GM21723 (cell line): Measurements from ENCODE around the gene ADARB2.

Experiments
- ATAC-seq: cut with Tn5 transposase; IDR thresholded peaks from one replicate; pipeline ENCODE4 v1.9.1; 2021; ENCODE audit warnings: mild to moderate bottlenecking, moderate library complexity; ENCODE audit not compliant: unreplicated experiment

The ADARB2 gene

DNA sequence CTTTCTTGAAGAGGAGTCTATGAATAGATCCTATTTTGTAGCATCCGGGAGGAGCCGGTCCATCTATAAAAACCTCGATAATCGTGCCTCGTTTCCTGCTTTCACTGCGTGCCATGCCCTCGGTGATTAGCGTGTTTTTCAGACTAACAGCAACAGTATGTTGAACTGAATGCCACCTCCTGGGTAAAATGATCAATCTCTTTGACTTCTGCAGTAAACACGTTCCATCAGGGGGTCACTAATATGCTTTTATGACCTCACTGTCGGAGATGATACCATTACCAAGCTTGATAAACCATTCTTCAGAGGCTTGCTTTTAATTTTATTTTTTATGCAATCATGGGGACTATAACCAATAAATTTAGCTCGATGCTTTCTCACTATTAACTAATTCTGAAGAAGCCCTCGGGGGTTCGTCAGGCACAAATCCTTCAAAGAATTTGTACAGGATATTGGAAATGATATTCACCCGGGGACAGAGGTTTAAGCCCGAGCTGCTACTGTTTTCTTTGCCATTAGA, 228.3 kb downstream of the ADARB2 start:
- no peak for ATAC-seq

DNA sequence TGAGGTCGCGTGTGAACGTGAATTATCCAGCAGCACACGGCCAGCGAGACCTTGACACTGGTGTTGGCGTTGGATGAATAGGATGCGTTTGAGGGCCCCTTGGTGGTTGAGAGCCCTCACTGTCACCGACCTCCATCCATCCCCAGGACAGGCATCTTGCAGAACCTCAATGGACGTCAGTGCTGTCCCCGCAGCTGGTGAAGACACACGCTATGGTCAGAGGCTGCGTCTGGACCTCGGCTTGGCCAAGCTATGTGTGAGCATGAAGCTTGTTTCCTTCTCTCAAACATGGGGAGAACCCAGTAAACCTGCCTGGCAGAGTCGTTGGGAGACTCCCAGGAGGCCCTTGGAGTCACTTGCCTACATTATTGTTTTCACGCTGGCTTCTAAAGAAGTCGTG, 229.2 kb downstream of the ADARB2 start:
- ATAC-seq, result no peak

DNA sequence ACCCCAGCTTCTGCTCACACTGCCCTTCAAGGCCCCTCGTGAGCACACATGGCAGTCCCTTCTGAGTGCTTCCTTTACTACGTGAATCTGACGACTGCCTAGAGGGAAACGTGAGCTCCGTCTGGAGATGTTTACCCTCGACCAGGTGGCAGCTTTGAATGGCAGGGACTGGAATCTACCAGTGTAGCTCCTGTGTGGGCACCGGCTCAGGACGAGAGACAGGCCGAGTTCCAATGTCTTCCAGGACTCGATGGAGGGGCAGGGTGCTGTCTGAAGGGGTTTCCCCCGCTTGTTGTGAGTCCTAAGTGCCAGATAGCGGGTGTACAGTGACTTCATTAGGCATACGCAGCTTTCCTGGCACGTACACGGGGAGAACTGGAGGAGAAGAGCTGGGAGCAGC, 229.9 kb downstream of the ADARB2 start:
- no peak for ATAC-seq

DNA sequence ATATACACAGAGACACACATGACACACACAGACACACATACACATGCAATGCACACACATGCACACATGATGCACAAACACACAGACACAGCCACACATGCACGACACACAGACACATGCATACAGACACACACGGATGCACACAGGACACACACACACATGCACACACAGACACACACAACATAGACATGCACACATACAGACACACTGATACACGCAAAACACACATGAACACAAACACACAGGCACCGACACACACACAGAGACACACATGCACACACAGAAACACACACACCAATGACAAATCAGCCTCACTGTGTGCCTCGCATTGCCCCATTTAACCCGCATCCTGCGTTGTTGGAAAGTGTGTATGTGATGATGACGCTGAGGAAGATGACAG, 232.4 kb downstream of the ADARB2 start:
- ATAC-seq, result no peak

DNA sequence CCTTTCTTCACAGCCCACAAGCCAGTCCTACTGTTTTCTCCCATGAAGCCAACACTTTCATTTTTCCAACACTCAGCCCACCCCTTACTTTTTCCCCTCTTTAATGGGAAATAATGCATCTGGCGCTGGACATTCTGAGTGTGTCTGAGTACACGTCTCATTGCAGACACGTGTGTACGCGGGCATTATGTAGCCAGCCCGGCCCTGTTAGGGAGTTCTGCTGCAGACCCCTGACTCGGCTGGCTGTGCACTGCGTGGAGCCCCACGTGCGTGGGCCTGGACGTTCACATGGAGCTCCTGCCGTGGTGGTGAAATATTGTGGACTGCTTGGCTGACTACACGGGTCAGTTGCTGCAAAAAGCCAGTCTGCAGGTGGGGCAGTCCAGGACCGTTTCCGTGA, 233.0 kb downstream of the ADARB2 start:
- no peak for ATAC-seq

DNA sequence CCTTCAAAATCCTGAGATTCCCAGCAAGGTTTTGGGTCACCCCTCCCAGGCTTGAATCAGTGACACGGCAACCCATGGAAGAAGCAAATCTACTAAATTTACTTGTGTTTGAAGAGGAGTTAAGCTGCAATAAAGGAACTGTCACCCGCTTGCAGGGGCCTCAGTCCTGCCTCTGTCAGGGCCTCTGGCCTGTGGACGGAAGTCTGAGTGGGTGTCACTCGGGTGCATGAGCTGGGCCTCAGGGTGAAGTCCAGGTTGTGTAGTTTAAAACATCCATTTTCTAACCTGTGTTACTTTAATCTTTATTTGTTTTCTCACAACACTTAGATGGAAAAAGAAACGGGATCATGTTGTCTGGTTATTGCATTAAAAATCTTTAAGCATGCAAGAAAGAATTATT, 234.9 kb downstream of the ADARB2 start:
- ATAC-seq, result no peak

DNA sequence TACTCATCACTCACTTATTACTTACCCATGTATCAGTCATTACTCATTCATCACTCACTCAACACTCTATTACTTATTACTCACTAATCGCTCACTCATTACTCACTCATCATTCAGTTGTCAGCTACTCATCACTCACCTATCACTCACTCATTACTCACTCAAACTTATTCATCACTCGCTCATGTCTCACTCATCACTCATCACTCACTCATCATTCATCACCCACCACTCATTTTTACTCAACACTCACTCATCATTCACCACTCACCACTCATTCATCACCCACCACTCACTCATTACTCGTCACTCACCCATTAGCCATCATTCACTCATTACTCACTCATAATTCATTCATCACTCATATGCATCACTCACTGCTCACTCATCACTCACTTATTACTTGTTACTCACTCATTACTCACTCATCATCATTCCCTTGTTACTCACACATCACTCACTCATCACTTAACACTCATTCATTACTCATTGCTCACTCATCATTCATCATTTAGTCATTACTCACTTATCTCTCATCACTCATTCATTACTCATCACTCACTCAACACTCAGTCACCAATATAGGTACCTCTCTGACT, 237.9 kb downstream of the ADARB2 start:
- no peak for ATAC-seq

DNA sequence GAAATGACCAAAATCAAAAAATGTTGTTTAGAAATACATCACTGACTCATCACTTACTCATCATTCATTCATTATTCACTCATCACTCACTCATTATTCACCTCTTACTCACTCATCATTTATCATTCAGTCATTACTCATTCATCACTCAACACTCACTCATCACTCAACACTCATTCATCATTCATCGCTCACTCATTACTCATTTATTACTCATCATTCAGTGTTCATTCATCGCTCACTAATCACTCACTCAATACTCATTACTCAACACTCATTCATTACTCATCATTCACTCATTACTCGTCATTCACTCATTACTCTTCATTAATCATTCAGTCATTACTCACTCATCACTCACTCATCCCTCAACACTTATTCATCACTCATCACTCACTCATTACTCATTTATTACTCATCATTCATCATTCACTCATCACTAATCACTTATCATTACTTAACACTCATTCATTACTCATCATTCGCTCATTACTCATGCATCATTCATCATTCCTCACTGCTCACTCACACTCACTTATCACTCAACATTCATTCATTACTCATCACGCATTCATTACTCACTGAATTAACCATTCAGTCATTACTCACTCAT, 238.5 kb downstream of the ADARB2 start:
- no peak for ATAC-seq

DNA sequence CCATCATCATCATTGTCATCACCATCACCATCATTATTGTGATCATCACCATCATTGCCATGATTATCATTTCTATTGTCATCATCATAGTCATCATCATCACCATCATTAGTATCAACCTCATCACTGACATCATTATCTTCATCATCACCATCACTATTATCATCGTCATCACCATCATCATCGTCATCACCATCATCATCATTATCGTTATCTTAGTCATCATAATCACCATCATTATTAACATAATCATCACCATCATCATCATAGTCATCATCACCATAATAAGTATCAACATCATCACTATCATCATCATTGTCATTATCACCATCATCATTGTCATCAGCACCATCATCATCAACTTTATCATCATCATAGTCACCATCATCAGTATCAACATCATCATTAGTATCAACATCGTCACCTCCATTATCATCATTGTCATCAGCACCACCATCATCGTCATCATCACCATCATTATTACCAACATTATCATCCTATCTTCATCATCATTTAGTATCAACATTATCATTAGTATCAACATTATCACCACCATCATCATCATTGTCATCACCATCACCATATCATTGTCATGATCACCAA, 241.3 kb downstream of the ADARB2 start:
- ATAC-seq, result no peak

DNA sequence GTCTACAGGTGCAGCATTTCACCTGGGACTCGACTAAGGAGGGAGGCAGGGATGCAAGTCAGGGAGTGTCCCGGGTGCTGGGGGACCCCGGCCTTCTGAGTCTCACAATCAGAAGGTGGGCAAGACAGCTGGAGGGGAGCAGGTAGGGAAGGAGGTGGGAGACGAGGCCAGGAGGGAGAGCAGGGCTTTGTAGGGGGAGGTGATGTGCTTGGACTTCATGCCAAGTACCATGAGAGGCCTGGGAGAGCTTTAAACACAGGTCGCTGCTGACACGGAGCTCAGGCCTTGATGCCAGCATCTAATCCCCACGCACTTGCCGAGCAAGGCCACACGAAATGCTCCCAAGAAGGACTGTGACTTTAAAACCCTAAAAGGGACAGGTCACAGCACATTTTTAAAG, 244.7 kb downstream of the ADARB2 start:
- ATAC-seq, result no peak

DNA sequence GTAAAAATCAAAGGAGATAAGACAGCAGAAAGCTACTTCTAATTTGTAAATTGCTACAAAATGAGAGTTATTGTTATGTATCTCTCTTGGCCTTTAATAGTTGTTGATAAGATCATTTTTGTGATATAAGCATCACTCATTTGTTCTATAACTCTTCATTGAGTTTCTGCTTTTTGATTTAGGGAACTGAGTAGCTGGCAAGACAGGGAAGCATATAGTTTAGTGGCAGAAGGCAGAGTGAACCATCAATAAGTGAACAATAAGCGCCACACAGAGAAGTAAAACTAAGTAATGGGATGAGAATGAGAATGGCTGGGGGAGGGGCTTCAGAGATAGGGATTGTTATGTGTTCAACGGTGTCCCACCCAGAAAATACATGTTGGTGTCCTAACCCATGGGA, 245.4 kb downstream of the ADARB2 start:
- no peak for ATAC-seq

DNA sequence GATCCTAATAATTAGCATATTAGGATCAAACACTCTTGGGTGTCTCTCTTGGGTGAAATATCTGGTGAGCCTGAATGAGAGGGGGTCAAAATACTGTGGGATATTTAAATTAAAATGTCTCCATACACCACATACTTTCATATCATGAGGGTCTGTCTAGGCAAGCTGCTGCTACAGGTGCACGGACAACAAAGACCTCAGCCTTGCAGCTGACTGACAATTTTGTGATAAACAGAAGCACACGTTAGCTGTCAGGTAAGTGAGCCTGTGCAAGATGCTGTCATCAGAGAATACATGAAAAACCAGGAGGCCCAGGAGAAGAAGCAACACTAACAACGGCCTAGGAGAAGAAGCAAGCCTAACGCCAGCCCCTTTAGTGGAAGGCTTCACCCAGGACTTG, 247.5 kb downstream of the ADARB2 start:
- no peak for ATAC-seq

DNA sequence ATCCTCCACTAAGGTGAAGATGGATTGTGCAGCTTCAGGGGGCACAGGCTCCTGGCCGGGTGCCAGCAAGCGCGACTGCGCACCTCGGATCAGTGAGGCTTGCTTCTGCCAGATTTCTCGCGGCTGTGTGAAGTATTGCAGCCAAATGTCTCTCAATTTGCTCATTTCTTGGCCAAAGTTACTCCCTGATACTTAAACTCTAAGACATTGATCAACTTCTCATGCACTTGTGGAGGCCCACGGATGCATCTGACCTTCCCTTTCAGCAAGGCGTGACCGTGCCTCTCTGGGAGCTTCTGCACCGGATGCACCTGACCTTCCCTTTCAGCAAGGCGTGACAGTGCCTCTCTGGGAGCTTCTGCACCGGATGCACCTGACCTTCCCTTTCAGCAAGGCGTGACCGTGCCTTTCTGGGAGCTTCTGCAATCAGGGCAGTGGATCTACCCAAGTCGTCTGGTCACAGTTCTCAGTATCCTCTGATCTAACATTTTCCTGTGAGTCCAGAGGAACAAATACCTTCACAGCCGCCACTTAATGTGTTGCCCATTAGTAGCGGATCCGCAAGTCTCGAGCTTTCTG, 248.3 kb downstream of the ADARB2 start:
- ATAC-seq, result peak; percentile 99

DNA sequence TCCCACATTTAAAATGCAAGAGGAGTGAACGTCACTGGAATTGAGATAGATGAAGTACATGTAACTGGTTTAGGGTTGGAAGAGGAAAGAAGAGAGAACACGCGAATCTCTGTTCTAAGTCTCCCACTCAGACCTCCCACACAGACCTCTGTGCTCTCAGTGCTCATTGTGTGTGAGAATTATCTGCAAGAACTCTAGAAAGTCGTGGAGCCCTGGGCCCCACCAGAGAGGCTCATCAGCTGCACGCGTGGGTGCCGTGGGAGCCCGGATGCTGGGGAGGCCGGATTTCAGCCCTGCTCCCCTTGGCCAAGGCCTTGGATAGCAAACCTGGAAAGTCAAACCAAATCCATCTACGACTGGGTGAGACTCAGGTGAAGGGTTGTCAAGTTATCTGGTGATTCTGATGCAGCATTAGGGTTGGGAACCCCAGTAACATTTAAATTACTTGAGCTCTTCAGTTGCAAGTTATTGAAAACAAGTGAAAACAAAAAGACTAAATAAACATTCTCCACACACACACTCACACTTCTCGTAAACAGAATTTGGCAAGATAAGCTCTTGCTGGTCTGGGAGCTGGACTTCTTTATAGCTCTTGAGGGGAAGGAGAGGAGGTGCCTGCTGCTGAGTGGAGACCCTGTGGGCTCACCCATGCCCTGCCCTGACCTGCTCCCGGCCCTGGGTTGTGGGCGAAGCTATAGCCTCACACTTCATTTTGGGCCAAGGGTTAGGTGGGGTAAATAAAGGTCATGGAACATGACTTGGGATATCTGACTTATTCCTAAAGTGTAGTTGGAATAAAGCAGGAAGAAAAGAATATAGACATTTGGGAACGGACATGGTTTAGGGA, 250.3 kb downstream of the ADARB2 start:
- no peak for ATAC-seq

DNA sequence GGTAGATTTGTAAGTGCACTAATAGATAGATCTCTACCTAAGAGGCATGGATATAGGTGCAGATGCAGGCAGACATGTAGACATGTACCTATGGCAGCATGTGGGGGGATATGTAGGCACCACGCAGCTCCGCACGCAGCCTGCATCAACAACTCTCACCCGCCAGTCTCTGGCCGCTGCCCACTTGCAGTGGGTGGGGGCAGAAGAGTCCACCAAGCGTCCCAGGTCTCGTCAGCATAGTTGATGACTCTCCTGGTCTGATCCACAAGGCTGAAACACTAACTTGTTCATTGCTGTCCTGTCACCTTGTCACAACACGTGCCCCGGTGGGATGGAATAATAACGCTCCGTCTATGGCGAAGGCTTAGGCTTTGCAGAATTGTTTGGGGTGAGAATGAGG, 252.0 kb downstream of the ADARB2 start:
- no peak for ATAC-seq

DNA sequence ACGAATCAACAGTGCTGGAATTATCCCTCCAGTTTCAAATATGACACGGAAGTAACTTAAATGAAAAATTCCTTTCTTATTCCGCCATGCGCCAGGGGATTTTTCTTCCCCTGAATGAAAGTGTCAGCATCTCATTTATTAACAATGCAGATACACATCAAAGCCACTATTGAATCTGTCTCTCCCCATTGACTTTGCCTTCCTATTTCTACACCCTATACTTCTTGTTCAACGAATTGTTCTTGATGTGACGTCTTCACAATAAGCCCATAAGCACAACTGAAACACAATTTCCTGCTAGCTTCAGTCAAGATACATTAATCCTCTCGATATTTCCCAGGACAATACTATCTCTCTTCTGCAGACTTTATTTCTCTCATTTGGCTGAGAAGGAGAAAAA, 253.5 kb downstream of the ADARB2 start:
- no peak for ATAC-seq

DNA sequence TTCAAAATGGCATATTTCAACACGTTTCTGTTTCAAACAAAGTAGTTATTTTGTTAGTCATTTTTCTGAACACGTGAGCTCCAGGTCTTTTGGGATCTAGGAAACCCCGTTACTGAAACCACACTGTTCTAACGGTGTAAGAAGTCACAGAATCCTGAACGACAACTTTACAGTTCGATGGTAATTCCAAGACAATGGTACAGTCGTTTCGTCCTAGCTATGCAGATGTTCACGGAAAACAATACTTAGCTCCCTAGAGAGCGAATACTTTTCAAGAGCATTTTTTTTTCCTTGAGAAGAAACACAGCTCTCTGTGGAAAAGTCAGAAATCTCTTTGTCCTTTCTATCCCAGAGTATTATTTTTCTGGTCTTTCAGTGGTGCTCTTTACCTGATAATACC, 254.1 kb downstream of the ADARB2 start:
- ATAC-seq, result no peak

DNA sequence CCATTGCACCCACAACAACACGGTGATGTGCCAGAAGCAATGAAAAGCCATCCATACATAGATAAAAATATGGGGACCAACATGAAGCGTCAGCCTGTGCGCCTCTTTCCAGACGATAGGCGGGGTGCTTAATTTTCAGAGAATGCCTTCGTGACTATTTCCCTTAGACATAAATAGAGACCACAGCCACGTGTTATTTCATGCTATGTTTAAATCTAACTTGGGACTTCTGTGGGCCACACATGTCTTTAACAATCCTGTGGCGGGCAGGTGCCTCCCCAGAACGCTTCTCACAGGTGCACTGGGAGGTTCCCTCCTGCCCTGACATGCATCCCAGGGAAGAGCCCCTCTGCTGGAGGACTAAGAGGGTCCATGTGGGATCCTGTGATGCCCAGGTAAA, 259.7 kb downstream of the ADARB2 start:
- ATAC-seq, result no peak

DNA sequence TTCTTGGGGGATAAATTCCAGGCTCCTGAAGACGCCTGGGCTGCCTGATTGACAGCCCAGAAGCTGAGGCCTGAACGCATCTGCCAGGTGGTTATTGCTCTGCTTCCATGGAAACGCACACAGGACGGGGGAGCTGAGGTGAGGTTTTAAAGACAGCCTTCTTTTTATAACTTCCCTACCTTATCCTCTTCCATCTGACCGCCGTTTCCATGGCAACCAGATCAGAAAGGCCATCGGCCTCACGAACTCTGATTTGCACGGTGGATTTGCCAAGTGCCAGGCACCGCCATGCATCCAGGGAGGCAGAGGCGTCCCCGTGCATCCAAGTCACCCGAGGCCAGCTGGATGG, 260.9 kb downstream of the ADARB2 start:
- ATAC-seq, result no peak

DNA sequence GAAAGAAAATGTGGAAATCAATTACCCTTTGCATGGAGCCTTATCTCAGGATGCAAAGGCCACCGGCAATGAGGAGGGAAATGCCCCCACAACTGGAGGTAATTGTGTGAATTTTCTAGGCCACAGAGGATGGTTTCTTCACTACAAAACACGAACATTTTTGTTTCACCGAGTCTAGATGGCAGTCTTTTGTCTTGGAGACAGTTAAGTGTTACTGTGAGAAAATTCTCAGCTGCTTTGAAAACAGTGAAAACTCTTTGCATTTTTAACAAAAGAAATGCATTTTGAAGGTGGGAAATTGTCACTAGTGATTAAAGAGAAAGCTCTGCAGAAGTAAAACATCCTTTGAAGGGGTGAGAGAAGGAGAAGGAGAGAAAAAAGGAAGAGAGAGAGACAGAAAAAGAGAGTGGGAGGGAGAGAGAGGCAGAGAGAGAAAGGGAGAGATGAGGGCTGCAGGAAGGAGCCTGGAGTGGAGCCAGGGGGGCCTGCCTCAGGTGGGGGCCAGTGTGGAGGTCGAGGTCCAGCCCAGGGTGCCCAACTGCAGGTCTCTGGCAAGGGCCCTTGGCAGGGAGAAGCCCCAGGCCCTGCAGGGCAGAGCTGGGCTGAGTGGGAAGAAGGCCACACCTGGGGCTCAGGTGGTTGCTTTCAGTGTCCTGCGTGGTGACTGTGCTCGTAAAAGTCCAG, 261.4 kb downstream of the ADARB2 start:
- no peak for ATAC-seq

DNA sequence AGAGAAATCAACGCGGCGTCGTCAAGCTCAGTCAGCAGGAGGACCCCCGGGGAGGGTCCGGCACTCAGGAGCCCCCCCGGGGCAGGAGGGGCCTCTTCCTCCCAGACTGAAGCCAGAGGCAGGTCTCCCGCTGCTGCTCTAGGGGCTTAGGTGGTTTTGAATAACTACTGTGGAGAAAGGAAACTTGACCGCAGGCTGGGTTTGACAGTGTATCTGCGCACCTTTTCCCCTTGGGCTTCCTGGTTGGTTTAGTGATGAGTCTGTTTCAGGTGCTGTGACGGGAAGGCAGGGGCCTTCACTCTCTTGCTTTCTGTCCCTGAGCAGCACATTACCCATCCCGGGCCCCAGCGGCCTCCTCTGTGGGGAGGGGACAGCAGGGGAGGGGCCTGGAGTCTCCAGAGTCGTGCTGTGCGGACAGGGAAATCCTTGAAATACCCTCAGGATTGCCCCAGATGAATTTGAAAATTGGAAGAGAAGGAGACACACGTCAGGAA, 262.2 kb downstream of the ADARB2 start:
- no peak for ATAC-seq
